OCI-LY7 (cell line): ENCODE measurements around the gene UHRF2. TPM values are rescaled to one million over a fixed set of nuclear protein-coding genes. Genes with fewer than 3 reads are reported as not detected.

Experiments
- BruUV-seq: library from RNA; stranded (reverse); fragments of 400-500 nt; replicated peaks from 2 replicates; lab custom pipeline; 2021; lab: Mats Ljungman, UMichigan
- CTCF ChIA-PET: fragments of 300-600 bp; sonication (Branson Sonifier 250); formaldehyde crosslinking; loops from one replicate; lab custom pipeline; 2022; ENCODE audit warnings: antibody characterized with exemption; ENCODE audit not compliant: unreplicated experiment; lab: Charles Lee
- POLR2A ChIA-PET: fragments of 300-600 bp; sonication (Branson Sonifier 250); formaldehyde crosslinking; loops from one replicate; lab custom pipeline; 2022; ENCODE audit warnings: antibody characterized with exemption; lab: Charles Lee
- DNase-seq: peaks from one replicate; pipeline ENCODE4 v3.0.0-alpha.2; 2015; ENCODE audit warnings: low spot score
- H2AFZ ChIP-seq: fragments of 200-600 bp; sonication (generic), shearing (Covaris generic); 2 replicates; pipeline ENCODE4 v1.6.1; 2014; ENCODE audit warnings: mild to moderate bottlenecking, antibody characterized with exemption, low read length, moderate library complexity
- H3K27ac ChIP-seq: fragments of 200-600 bp; sonication (generic); 2 replicates; pipeline ENCODE4 v1.5.1; 2014; ENCODE audit warnings: mixed run types, low read depth, mild to moderate bottlenecking, moderate library complexity, low read length, inconsistent platforms; ENCODE audit not compliant: poor library complexity, severe bottlenecking
- H3K36me3 ChIP-seq: fragments of 200-600 bp; sonication (generic); 2 replicates; pipeline ENCODE4 v1.6.1; 2014; ENCODE audit warnings: mild to moderate bottlenecking, antibody characterized with exemption, low read length, moderate library complexity, mixed read lengths; ENCODE audit not compliant: insufficient read depth
- H3K4me1 ChIP-seq: fragments of 200-600 bp; sonication (generic); 2 replicates; pipeline ENCODE4 v1.5.1; 2014; ENCODE audit warnings: mild to moderate bottlenecking, low read length; ENCODE audit not compliant: insufficient read depth, poor library complexity, severe bottlenecking
- H3K4me2 ChIP-seq: fragments of 200-600 bp; sonication (generic); 2 replicates; pipeline ENCODE4 v1.6.1; 2014; ENCODE audit warnings: mild to moderate bottlenecking, low read length
- H3K4me3 ChIP-seq: fragments of 200-600 bp; sonication (generic); 2 replicates; pipeline ENCODE4 v1.5.1; 2014; ENCODE audit warnings: mild to moderate bottlenecking, low read depth, low read length; ENCODE audit not compliant: poor library complexity, severe bottlenecking
- H3K79me2 ChIP-seq: fragments of 200-600 bp; sonication (generic); 2 replicates; pipeline ENCODE4 v1.6.1; 2016; ENCODE audit warnings: low read depth, mild to moderate bottlenecking, low read length, moderate library complexity, mixed read lengths; ENCODE audit not compliant: insufficient read depth
- H3K9me2 ChIP-seq: fragments of 200-600 bp; sonication (generic); 2 replicates; pipeline ENCODE4 v1.6.1; 2016; ENCODE audit warnings: mild to moderate bottlenecking, low read length, mixed read lengths; ENCODE audit not compliant: insufficient read depth
- H3K9me3 ChIP-seq: fragments of 200-600 bp; sonication (generic); 2 replicates; pipeline ENCODE4 v1.6.1; 2014; ENCODE audit warnings: mild to moderate bottlenecking, mixed run types, low read length, mixed read lengths
- H4K20me1 ChIP-seq: fragments of 200-600 bp; sonication (generic); 2 replicates; pipeline ENCODE4 v1.6.1; 2014; ENCODE audit warnings: mild to moderate bottlenecking, antibody characterized with exemption, low read length, moderate library complexity, mixed read lengths; ENCODE audit not compliant: insufficient read depth
- EZH2phosphoT487 ChIP-seq: fragments of 200-600 bp; sonication (generic); IDR thresholded peaks from 2 replicates; pipeline ENCODE4 v1.6.1; 2018; ENCODE audit warnings: low read depth, borderline replicate concordance, mild to moderate bottlenecking, mixed run types, antibody characterized with exemption, low read length, moderate library complexity, mixed read lengths
- intact Hi-C: fragments of 100-400 bp; cut with micrococcal nuclease; formaldehyde crosslinking; loops from one replicate; pipeline ENCODE4 v1.10.0; 2022; ENCODE audit not compliant: unreplicated experiment
- total RNA-seq, 2 experiments: library from RNA; depleted of rRNA in 1 of 2; stranded (reverse); fragments of >200 nt in 1 of 2; shearing (Covaris generic) in 1 of 2; gene quantifications; 2 replicates each; pipeline ENCODE4 v1.2.3, GENCODE V29; 2014 to 2022
- TF ChIP-seq, protein P1 (sequence below): fragments of 200-600 bp; sonication (generic); conservative IDR thresholded peaks from 2 replicates; pipeline ENCODE4 v1.5.1; 2014; ENCODE audit warnings: mild to moderate bottlenecking, antibody characterized with exemption, low read length, moderate library complexity, mixed read lengths

The UHRF2 gene
- total RNA-seq, 2 experiments from 2014 or later = 70.1 to 76.6 TPM

DNA sequence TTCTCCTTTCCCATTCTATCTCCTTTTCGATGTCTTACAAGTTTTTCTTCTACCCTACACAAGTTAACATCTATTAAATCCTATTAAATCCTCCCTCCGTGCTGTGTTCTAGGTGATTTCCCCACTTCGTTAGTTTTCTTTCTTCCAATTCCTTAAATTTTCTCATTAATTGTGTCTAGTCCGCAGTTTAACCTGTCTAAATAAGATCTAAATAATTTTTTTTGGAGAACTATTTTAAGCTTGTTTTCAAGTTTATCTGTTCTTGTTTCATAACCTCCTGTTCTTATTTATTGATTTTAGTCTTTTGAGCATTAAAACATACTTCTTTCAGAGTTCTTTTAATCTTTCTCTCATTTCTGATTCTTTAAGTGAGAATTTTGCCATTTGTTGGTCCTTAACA is 109.3 kb downstream of the UHRF2 start:
- no peak for TF ChIP-seq EZH2phosphoT487
- TF ChIP-seq, protein P1, sequence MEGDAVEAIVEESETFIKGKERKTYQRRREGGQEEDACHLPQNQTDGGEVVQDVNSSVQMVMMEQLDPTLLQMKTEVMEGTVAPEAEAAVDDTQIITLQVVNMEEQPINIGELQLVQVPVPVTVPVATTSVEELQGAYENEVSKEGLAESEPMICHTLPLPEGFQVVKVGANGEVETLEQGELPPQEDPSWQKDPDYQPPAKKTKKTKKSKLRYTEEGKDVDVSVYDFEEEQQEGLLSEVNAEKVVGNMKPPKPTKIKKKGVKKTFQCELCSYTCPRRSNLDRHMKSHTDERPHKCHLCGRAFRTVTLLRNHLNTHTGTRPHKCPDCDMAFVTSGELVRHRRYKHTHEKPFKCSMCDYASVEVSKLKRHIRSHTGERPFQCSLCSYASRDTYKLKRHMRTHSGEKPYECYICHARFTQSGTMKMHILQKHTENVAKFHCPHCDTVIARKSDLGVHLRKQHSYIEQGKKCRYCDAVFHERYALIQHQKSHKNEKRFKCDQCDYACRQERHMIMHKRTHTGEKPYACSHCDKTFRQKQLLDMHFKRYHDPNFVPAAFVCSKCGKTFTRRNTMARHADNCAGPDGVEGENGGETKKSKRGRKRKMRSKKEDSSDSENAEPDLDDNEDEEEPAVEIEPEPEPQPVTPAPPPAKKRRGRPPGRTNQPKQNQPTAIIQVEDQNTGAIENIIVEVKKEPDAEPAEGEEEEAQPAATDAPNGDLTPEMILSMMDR = no peak
- no peaks in the 10 kb centered on the region for H4K20me1 ChIP-seq
- H3K4me1 ChIP-seq = no peaks in the 10 kb centered on the region
- no TSS peak for BruUV-seq
- POLR2A ChIA-PET = no interaction called here
- CTCF ChIA-PET = no interaction called here
- H3K36me3 ChIP-seq = no peaks in the 10 kb centered on the region
- no peaks in the 10 kb centered on the region for H3K9me2 ChIP-seq
- H3K79me2 ChIP-seq = no peaks in the 10 kb centered on the region
- no peak for DNase-seq
- H2AFZ ChIP-seq = no peak overlapping the region
- intact Hi-C loops = no loop called here
- H3K4me3 ChIP-seq = no peak overlapping the region
- H3K27ac ChIP-seq = no peak overlapping the region
- no peak overlapping the region for H3K4me2 ChIP-seq
- no peaks in the 10 kb centered on the region for H3K9me3 ChIP-seq

DNA sequence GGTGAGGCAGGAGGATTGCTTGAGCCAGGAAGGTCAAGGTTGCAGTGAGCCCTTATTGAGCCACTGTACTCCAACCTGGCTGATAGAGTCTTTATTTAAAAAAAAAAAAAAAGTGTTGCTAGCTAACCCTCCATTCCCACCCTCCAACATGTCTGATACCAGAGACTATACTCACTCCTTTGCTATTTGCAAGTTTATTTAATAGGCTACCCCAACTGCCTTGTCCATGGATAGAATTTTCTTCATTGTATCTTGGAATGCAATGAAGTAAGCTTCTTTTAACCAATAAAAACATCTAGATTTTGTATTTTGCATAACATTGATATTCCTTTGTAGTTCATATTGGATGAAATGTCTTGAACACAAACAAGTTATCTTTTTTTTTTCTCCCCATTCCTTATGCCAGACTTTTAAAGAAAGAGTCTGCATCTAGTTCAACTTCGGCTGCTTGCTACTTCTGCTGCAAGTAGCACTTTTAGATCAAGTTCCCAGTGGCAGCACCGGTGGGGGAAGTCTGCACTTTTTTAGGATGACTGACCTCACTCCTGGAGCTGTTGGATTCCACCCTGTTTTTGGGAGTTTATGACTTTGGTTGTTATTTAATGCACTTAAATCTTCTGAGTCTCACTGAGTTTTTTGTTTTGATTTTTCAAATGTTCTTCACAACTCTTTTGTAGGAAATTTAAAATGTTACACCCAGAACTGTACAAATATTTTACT is 112.5 kb downstream of the UHRF2 start:
- Histone ChIP-seq H3K4me2 (no peak overlapping the region), H2AFZ (no peak overlapping the region), H3K4me3 (no peak overlapping the region), H3K9me2 (no peaks in the 10 kb centered on the region), H3K79me2 (no peaks in the 10 kb centered on the region), H3K36me3 (no peaks in the 10 kb centered on the region), H4K20me1 (no peaks in the 10 kb centered on the region), H3K27ac (no peak overlapping the region), H3K9me3 (no peaks in the 10 kb centered on the region), H3K4me1 (no peaks in the 10 kb centered on the region)
- BruUV-seq = no TSS peak
- CTCF ChIA-PET = no interaction called here
- POLR2A ChIA-PET = interaction anchor here (0.6 to 1.3 kb wide), 6 partner anchors 10 to 868 kb away, joined by 3 to 5 read pairs (median 3); no protein-coding TSS in a partner anchor
- TF ChIP-seq EZH2phosphoT487 = no peak
- TF ChIP-seq, protein P1 = no peak
- DNase-seq = no peak
- intact Hi-C loops = no loop called here

DNA sequence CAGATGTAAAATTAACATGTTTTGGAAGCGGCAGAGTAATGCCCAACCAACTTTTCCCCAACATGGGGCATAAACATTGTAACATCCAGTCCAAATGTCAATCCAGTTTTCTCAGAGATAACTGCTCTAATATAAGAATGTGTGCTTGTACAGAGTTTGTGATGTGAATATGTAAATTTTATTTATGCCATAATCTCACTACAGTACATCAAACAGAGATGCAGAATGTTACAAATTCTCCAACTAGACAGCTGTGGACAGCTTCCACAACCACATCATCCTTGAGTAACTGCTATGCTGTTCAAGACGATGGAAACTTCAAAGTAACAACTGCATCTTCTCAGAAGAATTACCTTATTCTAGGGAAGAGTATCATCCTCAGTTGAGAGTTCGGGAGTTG is 122.6 kb downstream of the UHRF2 start:
- Histone ChIP-seq H3K79me2 (no peaks in the 10 kb centered on the region), H3K9me2 (no peaks in the 10 kb centered on the region), H4K20me1 (no peaks in the 10 kb centered on the region), H3K27ac (no peak overlapping the region), H3K4me1 (no peaks in the 10 kb centered on the region), H3K9me3 (no peaks in the 10 kb centered on the region), H3K4me3 (no peak overlapping the region), H3K36me3 (no peaks in the 10 kb centered on the region), H3K4me2 (no peak overlapping the region), H2AFZ (no peak overlapping the region)
- ChIA-PET CTCF (no interaction called here), POLR2A (no interaction called here)
- intact Hi-C loops = no loop called here
- no TSS peak for BruUV-seq
- no peak for DNase-seq
- no peak for TF ChIP-seq EZH2phosphoT487
- TF ChIP-seq, protein P1 = no peak
